ENCODE measurements around the gene TPK1.

The TPK1 gene

DNA sequence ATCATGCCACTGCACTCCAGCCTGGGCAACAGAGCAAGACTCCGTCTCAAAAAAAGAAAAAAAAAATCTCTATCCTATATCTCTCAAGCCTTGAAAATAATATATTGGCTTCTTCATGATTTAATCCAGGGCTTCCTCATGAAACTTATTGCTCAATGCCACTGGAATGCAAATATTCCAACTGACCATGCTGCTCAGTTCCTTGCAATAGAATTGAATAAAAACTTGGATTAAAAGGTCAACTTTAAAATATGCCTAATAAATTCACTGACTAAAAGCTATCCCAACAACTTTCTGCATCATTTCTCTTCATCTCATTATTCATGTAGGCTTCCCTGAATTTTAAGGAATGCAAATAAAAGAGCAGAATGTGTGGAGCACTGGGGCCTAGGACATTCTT lies 390.3 kb downstream of the TPK1 start:
- Histone ChIP-seq H3K36me3 (ENCODE audit: control insufficient read depth in 2 of 2, insufficient read depth in 1 of 2, low read length in 2 of 2) (no peaks in the 10 kb centered on the region), H3K4me3 (ENCODE audit: low read depth, low read length) (no peak overlapping the region), H3K9me3 (ENCODE audit: control insufficient read depth, insufficient read depth, low read depth, low read length) (no peaks in the 10 kb centered on the region), H3K27ac (ENCODE audit: extremely low read depth, low read depth, low read length) (no peak overlapping the region), H3K4me1 (ENCODE audit: control insufficient read depth, insufficient read depth, low read length) (no peaks in the 10 kb centered on the region)
- TF ChIP-seq ZNF391 (tag by site-specific recombination; IDR thresholded peaks at IDR 0.05; ENCODE audit: borderline replicate concordance, low read depth) (no peak), ZNF664 (tag by site-specific recombination; IDR thresholded peaks at IDR 0.05) (no peak), ZSCAN16 (tag by site-specific recombination; IDR thresholded peaks at IDR 0.05) (no peak), ZNF23 (tag by site-specific recombination; IDR thresholded peaks at IDR 0.05; ENCODE audit: borderline replicate concordance) (no peak), KLF7 (tag by site-specific recombination; IDR thresholded peaks at IDR 0.05; ENCODE audit: borderline replicate concordance) (no peak), SP2 (tag by site-specific recombination; IDR thresholded peaks at IDR 0.05) (no peak), GLIS1 (tag by site-specific recombination; IDR thresholded peaks at IDR 0.05) (no peak), ZBTB7A (tag by site-specific recombination; IDR thresholded peaks at IDR 0.05; ENCODE audit: low read depth) (no peak), ZNF768 (tag by site-specific recombination; IDR thresholded peaks at IDR 0.05) (no peak), ZNF223 (tag by site-specific recombination; IDR thresholded peaks at IDR 0.05) (no peak), ZNF155 (tag by site-specific recombination; IDR thresholded peaks at IDR 0.05) (no peak), ZNF174 (tag by site-specific recombination; IDR thresholded peaks at IDR 0.05) (no peak), ZNF335 (tag by site-specific recombination; conservative IDR thresholded peaks at IDR 0.05) (no peak)
- TF ChIP-seq, protein P1, sequence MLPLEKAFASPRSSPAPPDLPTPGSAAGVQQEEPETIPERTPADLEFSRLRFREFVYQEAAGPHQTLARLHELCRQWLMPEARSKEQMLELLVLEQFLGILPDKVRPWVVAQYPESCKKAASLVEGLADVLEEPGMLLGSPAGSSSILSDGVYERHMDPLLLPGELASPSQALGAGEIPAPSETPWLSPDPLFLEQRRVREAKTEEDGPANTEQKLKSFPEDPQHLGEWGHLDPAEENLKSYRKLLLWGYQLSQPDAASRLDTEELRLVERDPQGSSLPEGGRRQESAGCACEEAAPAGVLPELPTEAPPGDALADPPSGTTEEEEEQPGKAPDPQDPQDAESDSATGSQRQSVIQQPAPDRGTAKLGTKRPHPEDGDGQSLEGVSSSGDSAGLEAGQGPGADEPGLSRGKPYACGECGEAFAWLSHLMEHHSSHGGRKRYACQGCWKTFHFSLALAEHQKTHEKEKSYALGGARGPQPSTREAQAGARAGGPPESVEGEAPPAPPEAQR (tag by site-specific recombination; IDR thresholded peaks at IDR 0.05) = no peak
- TF ChIP-seq, protein P2, sequence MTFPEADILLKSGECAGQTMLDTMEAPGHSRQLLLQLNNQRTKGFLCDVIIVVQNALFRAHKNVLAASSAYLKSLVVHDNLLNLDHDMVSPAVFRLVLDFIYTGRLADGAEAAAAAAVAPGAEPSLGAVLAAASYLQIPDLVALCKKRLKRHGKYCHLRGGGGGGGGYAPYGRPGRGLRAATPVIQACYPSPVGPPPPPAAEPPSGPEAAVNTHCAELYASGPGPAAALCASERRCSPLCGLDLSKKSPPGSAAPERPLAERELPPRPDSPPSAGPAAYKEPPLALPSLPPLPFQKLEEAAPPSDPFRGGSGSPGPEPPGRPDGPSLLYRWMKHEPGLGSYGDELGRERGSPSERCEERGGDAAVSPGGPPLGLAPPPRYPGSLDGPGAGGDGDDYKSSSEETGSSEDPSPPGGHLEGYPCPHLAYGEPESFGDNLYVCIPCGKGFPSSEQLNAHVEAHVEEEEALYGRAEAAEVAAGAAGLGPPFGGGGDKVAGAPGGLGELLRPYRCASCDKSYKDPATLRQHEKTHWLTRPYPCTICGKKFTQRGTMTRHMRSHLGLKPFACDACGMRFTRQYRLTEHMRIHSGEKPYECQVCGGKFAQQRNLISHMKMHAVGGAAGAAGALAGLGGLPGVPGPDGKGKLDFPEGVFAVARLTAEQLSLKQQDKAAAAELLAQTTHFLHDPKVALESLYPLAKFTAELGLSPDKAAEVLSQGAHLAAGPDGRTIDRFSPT (tag by site-specific recombination; IDR thresholded peaks at IDR 0.05) = no peak
- TF ChIP-seq, protein P3, sequence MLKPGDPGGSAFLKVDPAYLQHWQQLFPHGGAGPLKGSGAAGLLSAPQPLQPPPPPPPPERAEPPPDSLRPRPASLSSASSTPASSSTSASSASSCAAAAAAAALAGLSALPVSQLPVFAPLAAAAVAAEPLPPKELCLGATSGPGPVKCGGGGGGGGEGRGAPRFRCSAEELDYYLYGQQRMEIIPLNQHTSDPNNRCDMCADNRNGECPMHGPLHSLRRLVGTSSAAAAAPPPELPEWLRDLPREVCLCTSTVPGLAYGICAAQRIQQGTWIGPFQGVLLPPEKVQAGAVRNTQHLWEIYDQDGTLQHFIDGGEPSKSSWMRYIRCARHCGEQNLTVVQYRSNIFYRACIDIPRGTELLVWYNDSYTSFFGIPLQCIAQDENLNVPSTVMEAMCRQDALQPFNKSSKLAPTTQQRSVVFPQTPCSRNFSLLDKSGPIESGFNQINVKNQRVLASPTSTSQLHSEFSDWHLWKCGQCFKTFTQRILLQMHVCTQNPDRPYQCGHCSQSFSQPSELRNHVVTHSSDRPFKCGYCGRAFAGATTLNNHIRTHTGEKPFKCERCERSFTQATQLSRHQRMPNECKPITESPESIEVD (tag by site-specific recombination; IDR thresholded peaks at IDR 0.05) = no peak
- TF ChIP-seq, protein P4, sequence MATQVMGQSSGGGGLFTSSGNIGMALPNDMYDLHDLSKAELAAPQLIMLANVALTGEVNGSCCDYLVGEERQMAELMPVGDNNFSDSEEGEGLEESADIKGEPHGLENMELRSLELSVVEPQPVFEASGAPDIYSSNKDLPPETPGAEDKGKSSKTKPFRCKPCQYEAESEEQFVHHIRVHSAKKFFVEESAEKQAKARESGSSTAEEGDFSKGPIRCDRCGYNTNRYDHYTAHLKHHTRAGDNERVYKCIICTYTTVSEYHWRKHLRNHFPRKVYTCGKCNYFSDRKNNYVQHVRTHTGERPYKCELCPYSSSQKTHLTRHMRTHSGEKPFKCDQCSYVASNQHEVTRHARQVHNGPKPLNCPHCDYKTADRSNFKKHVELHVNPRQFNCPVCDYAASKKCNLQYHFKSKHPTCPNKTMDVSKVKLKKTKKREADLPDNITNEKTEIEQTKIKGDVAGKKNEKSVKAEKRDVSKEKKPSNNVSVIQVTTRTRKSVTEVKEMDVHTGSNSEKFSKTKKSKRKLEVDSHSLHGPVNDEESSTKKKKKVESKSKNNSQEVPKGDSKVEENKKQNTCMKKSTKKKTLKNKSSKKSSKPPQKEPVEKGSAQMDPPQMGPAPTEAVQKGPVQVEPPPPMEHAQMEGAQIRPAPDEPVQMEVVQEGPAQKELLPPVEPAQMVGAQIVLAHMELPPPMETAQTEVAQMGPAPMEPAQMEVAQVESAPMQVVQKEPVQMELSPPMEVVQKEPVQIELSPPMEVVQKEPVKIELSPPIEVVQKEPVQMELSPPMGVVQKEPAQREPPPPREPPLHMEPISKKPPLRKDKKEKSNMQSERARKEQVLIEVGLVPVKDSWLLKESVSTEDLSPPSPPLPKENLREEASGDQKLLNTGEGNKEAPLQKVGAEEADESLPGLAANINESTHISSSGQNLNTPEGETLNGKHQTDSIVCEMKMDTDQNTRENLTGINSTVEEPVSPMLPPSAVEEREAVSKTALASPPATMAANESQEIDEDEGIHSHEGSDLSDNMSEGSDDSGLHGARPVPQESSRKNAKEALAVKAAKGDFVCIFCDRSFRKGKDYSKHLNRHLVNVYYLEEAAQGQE (tag by site-specific recombination; IDR thresholded peaks at IDR 0.05) = no peak
- ChIA-PET POLR2A (no interaction called here), CTCF (interaction anchor here (0.8 kb wide), 1 partner anchor 8 kb away, joined by 3 read pairs; no protein-coding TSS in a partner anchor)

Measured in HEK293 (cell line).